Endodermal cell (in vitro differentiated cells): ENCODE data around the gene CYP2A13. TPM values are rescaled to one million over a fixed set of nuclear protein-coding genes. Genes with fewer than 3 reads are reported as not detected.

Experiments
- DNase-seq: peaks from one replicate; pipeline ENCODE4 v3.0.0-alpha.2; 2017
- H3K27ac ChIP-seq: 2 replicates; pipeline ENCODE4 v1.5.1; 2013; ENCODE audit warnings: mild to moderate bottlenecking, low read depth, low read length, moderate library complexity
- H3K27me3 ChIP-seq: 2 replicates; pipeline ENCODE4 v1.6.1; 2013; ENCODE audit warnings: mild to moderate bottlenecking, low read length, moderate library complexity; ENCODE audit not compliant: insufficient read depth, control insufficient read depth, poor library complexity, severe bottlenecking
- H3K36me3 ChIP-seq: 2 replicates; pipeline ENCODE4 v1.7.0; 2013; ENCODE audit warnings: mild to moderate bottlenecking, low read length, moderate library complexity; ENCODE audit not compliant: control insufficient read depth, insufficient read depth
- H3K4me1 ChIP-seq: one replicate; pipeline ENCODE4 v1.7.0; 2013; ENCODE audit warnings: low read length; ENCODE audit not compliant: control insufficient read depth, insufficient read depth
- H3K4me3 ChIP-seq: 2 replicates; pipeline ENCODE4 v1.5.1; 2013; ENCODE audit warnings: mild to moderate bottlenecking, low read length, moderate library complexity
- H3K9ac ChIP-seq: 2 replicates; pipeline ENCODE4 v1.6.1; 2013; ENCODE audit warnings: mild to moderate bottlenecking, low read length, moderate library complexity; ENCODE audit not compliant: poor library complexity, severe bottlenecking; ENCODE audit errors: extremely low read depth
- H3K9me3 ChIP-seq: 2 replicates; pipeline ENCODE4 v1.6.1; 2013; ENCODE audit warnings: mild to moderate bottlenecking, low read length, moderate library complexity; ENCODE audit not compliant: control insufficient read depth
- H3K27ac Mint-ChIP-seq: 2 replicates; pipeline ENCODE4 v1.8.0; 2020; ENCODE audit warnings: mixed read lengths
- H3K27me3 Mint-ChIP-seq: 2 replicates; pipeline ENCODE4 v1.8.0; 2021; ENCODE audit warnings: mild to moderate bottlenecking, mixed read lengths; ENCODE audit not compliant: insufficient read depth
- H3K36me3 Mint-ChIP-seq: 2 replicates; pipeline ENCODE4 v1.8.0; 2020; ENCODE audit warnings: low read depth, mixed read lengths
- H3K4me1 Mint-ChIP-seq: 2 replicates; pipeline ENCODE4 v1.8.0; 2020; ENCODE audit warnings: mixed read lengths
- H3K4me3 Mint-ChIP-seq: 2 replicates; pipeline ENCODE4 v1.8.0; 2020; ENCODE audit warnings: mild to moderate bottlenecking, moderate library complexity, mixed read lengths
- H3K9me3 Mint-ChIP-seq: 2 replicates; pipeline ENCODE4 v1.8.0; 2020; ENCODE audit warnings: mild to moderate bottlenecking, mixed read lengths
- WGBS, 2 experiments: methylation state at CpG; one replicate each; pipeline versions ENCODE4 v1.1.5 to v1.1.7; 2013; ENCODE audit warnings: missing lambda C conversion rate in 2 of 2, mixed read lengths in 1 of 2; ENCODE audit not compliant: insufficient coverage in 1 of 2, insufficient read length in 1 of 2; 5-methylcytosine and 5-hydroxymethylcytosine counted together
- total RNA-seq, 2 donors: library from RNA; stranded (reverse); fragmentation: NEBNext Ultra II Directional in 1 of 2; extraction: Animal tissue kit (Norgen Biotek cat#: 25700) in 1 of 2; gene quantifications; 2 replicates in 1 of 2; 3 replicates in 1 of 2; pipeline ENCODE4 v1.2.1, GENCODE V29; 2021
- TF ChIP-seq, protein P1 (sequence below): fragments of 200-600 bp; sonication (generic); conservative IDR thresholded peaks from 2 replicates; pipeline ENCODE4 v1.5.0; 2021; ENCODE audit warnings: antibody characterized with exemption, mild to moderate bottlenecking

CYP2A13 gene
- total RNA-seq, 2 donors from 2014 or later, result not detected

- Histone ChIP-seq H3K36me3 (no peaks in the 10 kb centered on the region), H3K27me3 (peaks cover 98% of the 10 kb centered on the region), H3K9ac (no peak overlapping the region), H3K27ac (no peak overlapping the region), H3K4me1 (no peaks in the 10 kb centered on the region), H3K4me3 (no peak overlapping the region), H3K9me3 (no peaks in the 10 kb centered on the region)
- Mint-ChIP-seq H3K27me3 (peaks cover 99% of the 10 kb centered on the region), H3K27ac (no peak overlapping the region), H3K4me3 (no peak overlapping the region), H3K9me3 (peaks cover 3% of the 10 kb centered on the region), H3K4me1 (peaks cover 15% of the 10 kb centered on the region), H3K36me3 (no peaks in the 10 kb centered on the region)
- WGBS, 2 experiments, result 67 to 73% methylated on average over 1 of the region's 1 CpG
- DNase-seq, result no peak
- TF ChIP-seq, protein P1, sequence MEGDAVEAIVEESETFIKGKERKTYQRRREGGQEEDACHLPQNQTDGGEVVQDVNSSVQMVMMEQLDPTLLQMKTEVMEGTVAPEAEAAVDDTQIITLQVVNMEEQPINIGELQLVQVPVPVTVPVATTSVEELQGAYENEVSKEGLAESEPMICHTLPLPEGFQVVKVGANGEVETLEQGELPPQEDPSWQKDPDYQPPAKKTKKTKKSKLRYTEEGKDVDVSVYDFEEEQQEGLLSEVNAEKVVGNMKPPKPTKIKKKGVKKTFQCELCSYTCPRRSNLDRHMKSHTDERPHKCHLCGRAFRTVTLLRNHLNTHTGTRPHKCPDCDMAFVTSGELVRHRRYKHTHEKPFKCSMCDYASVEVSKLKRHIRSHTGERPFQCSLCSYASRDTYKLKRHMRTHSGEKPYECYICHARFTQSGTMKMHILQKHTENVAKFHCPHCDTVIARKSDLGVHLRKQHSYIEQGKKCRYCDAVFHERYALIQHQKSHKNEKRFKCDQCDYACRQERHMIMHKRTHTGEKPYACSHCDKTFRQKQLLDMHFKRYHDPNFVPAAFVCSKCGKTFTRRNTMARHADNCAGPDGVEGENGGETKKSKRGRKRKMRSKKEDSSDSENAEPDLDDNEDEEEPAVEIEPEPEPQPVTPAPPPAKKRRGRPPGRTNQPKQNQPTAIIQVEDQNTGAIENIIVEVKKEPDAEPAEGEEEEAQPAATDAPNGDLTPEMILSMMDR, result no peak
Measured at GRCh38 chr19:41085748-41086415, 2.4 kb upstream of the CYP2A13 start.

GRCh38 chr19:41089959-41090358 lies 1.7 kb downstream of the CYP2A13 start:
- Histone ChIP-seq H3K9me3 (no peaks in the 10 kb centered on the region), H3K36me3 (no peaks in the 10 kb centered on the region), H3K27ac (no peak overlapping the region), H3K27me3 (peaks cover 99% of the 10 kb centered on the region), H3K9ac (no peak overlapping the region), H3K4me3 (no peak overlapping the region), H3K4me1 (no peaks in the 10 kb centered on the region)
- WGBS, 2 experiments, result 0 to 5% methylated on average over 3 to 32 of the region's 32 CpGs
- no peak overlapping the region for H3K27ac Mint-ChIP-seq
- H3K27me3 Mint-ChIP-seq, result peaks cover 100% of the 10 kb centered on the region
- TF ChIP-seq, protein P1, result peak; percentile 28
- H3K36me3 Mint-ChIP-seq, result no peaks in the 10 kb centered on the region
- H3K9me3 Mint-ChIP-seq, result no peaks in the 10 kb centered on the region
- peak; percentile 70 for DNase-seq
- peak overlapping the region; percentile 48 for H3K4me3 Mint-ChIP-seq
- peaks cover 15% of the 10 kb centered on the region for H3K4me1 Mint-ChIP-seq

- Mint-ChIP-seq H3K36me3 (no peaks in the 10 kb centered on the region), H3K4me3 (no peak overlapping the region), H3K27ac (no peak overlapping the region), H3K4me1 (peaks cover 3% of the 10 kb centered on the region), H3K9me3 (peaks cover 36% of the 10 kb centered on the region), H3K27me3 (peaks cover 71% of the 10 kb centered on the region)
- H3K27ac ChIP-seq, result no peak overlapping the region
- H3K27me3 ChIP-seq, result peaks cover 42% of the 10 kb centered on the region
- peaks cover 19% of the 10 kb centered on the region for H3K9me3 ChIP-seq
- no peaks in the 10 kb centered on the region for H3K36me3 ChIP-seq
- no peak overlapping the region for H3K4me3 ChIP-seq
- 71 to 83% methylated on average over 7 to 15 of the region's 15 CpGs for WGBS, 2 experiments
- H3K4me1 ChIP-seq, result peaks cover 3% of the 10 kb centered on the region
- TF ChIP-seq, protein P1, result no peak
- H3K9ac ChIP-seq, result no peak overlapping the region
- DNase-seq, result no peak
Measured at GRCh38 chr19:41095703-41096102, 7.5 kb downstream of the CYP2A13 start.
